Esophagus muscularis mucosa (tissue), 4 donors: ENCODE results near the gene CLN5. TPM values are rescaled to one million over a fixed set of nuclear protein-coding genes. Genes with fewer than 3 reads are reported as not detected.

Experiments
- DNase-seq: peaks from one replicate; pipeline ENCODE4 v3.0.0-alpha.2; 2017; ENCODE audit errors: extremely low spot score
- H3K27ac ChIP-seq, 4 donors: fragments of 200-600 bp; sonication (generic); replicated peaks in 1 of 4; 1 replicate in 3 of 4; 2 replicates in 1 of 4; pipeline ENCODE4 v1.5.1; 2016 to 2019; ENCODE audit warnings: mild to moderate bottlenecking in 1 of 4
- H3K27me3 ChIP-seq, 4 donors: fragments of 200-600 bp; sonication (generic); one replicate each; pipeline versions ENCODE4 v1.5.1 to v1.6.0; 2016 to 2019
- H3K36me3 ChIP-seq, 4 donors: fragments of 200-600 bp; sonication (generic); one replicate each; pipeline ENCODE4 v1.5.1; 2016 to 2019
- H3K4me1 ChIP-seq, 4 donors: fragments of 200-600 bp; sonication (generic); one replicate each; pipeline ENCODE4 v1.5.1; 2016 to 2019
- H3K4me3 ChIP-seq, 4 donors: fragments of 200-600 bp; sonication (generic); 1 replicate in 2 of 4; 2 replicates in 2 of 4; pipeline ENCODE4 v1.5.1; 2016 to 2019; ENCODE audit warnings: mild to moderate bottlenecking in 4 of 4, moderate library complexity in 1 of 4
- H3K9me3 ChIP-seq, 4 donors: fragments of 200-600 bp; sonication (generic); 1 replicate in 3 of 4; 2 replicates in 1 of 4; pipeline ENCODE4 v1.5.1; 2016 to 2019
- EP300 ChIP-seq: sonication (generic); formaldehyde crosslinking; IDR thresholded peaks from one replicate; pipeline ENCODE4 v1.6.1; 2017; ENCODE audit warnings: antibody characterized with exemption
- POLR2A ChIP-seq: fragments of 450-650 bp; IDR thresholded peaks from one replicate; pipeline ENCODE4 v1.6.1; 2017; ENCODE audit warnings: antibody characterized with exemption, moderate library complexity, mild to moderate bottlenecking, low read depth
- POLR2AphosphoS5 ChIP-seq, 2 donors: sonication (generic); formaldehyde crosslinking; IDR thresholded peaks; one replicate each; pipeline ENCODE4 v1.6.1; 2017; ENCODE audit warnings: antibody characterized with exemption in 2 of 2
- WGBS: methylation state at CpG from one replicate; pipeline ENCODE4 v1.1.5; 2018; 5-methylcytosine and 5-hydroxymethylcytosine counted together
- intact Hi-C: fragments of 100-400 bp; cut with DNase I; formaldehyde crosslinking; loops from one replicate; pipeline ENCODE4 v1.15.1; 2023
- total RNA-seq, 4 donors: library from RNA; depleted of rRNA; stranded (reverse); fragments of >200 nt; gene quantifications; one replicate each; pipeline versions ENCODE4 v1.1.0 to v1.2.1, GENCODE V29; 2016
- TF ChIP-seq, protein P1 (sequence below), 3 experiments: fragments of 200-600 bp in 2 of 3; fragments of 450-650 bp in 1 of 3; sonication (generic) in 2 of 3; IDR thresholded peaks; one replicate each; pipeline ENCODE4 v1.5.1; 2017 to 2019; ENCODE audit warnings: antibody characterized with exemption in 3 of 3, mild to moderate bottlenecking in 2 of 3, moderate library complexity in 1 of 3

CLN5 gene
- total RNA-seq, 4 donors from 2014 or later, result 17.6 to 26.2 (median 19.8) TPM

DNA sequence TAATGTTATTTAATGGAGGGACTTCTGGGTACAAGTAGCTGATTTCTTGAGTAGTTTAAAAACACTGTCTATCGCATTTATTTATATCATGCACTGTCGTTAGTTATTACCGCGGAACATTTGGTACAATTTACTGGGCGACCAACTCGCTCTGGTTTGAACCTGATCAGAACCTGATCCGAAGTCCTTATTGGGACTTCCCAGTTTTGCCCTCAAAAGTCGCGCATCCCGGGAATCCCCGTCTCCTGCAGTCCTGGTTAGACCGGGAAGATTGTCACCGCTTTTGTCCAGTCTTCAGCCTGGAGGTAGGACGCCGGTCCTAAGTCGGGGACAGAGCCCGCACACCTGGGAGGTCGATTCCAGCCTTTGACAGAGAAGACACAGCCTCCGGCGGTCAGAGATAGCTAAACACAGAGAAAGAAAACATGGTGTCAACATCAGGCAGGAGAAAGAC, 694 bp downstream of the CLN5 start:
- Histone ChIP-seq H3K27ac (peak overlapping the region; percentile 88 to 98 (median 94)), H3K4me3 (peak overlapping the region; percentile 62 to 96 (median 94)), H3K27me3 (no peaks in the 10 kb centered on the region), H3K4me1 (peaks cover 14 to 29% (median 27%) of the 10 kb centered on the region in 4 donors), H3K9me3 (no peaks in the 10 kb centered on the region), H3K36me3 (peaks cover 0 to 25% (median 13%) of the 10 kb centered on the region in 4 donors)
- no peak for TF ChIP-seq EP300
- TF ChIP-seq POLR2AphosphoS5 (IDR thresholded peaks at IDR 0.05), result no peak
- no peak for DNase-seq
- WGBS, result 0% methylated on average over 20 of the region's 20 CpGs
- intact Hi-C loops, result loop anchor here (5.0 kb wide), 1 partner anchor 35 kb away; the partner anchor contains the start of gene FBXL3

DNA sequence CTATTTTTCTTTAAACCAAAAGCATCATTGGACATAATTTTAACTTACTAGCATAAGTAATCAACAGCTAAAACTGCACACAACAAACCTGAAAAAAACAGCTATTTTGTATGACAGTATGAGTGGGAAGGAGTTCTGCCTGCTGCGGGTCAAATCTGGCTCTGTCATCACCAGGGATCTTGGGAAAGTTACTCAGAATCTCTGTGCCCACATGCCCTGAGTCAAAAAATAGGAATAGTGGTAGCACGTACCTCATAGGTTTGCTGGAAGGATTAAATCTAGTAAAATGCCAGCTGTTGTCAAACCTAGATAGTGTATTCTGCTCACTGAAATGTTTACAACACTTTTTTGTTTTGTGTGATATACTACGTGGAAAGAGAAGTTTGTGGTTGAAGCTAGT, 1.1 kb downstream of the CLN5 start:
- intact Hi-C loops, result loop anchor here (5.0 kb wide), 1 partner anchor 34 kb away; the partner anchor contains the start of gene FBXL3
- 20% methylated on average over 3 of the region's 3 CpGs for WGBS
- Histone ChIP-seq H3K4me3 (peak overlapping the region; percentile 62 to 96 (median 94)), H3K9me3 (no peaks in the 10 kb centered on the region), H3K27me3 (no peaks in the 10 kb centered on the region), H3K4me1 (peaks cover 14 to 29% (median 27%) of the 10 kb centered on the region in 4 donors), H3K36me3 (peaks cover 0 to 28% (median 14%) of the 10 kb centered on the region in 4 donors), H3K27ac (peak overlapping the region; percentile 88 to 98 (median 94))
- no peak for DNase-seq
- TF ChIP-seq POLR2AphosphoS5 (IDR thresholded peaks at IDR 0.05) (no peak), POLR2A (no peak), EP300 (no peak)
- TF ChIP-seq, protein P1, sequence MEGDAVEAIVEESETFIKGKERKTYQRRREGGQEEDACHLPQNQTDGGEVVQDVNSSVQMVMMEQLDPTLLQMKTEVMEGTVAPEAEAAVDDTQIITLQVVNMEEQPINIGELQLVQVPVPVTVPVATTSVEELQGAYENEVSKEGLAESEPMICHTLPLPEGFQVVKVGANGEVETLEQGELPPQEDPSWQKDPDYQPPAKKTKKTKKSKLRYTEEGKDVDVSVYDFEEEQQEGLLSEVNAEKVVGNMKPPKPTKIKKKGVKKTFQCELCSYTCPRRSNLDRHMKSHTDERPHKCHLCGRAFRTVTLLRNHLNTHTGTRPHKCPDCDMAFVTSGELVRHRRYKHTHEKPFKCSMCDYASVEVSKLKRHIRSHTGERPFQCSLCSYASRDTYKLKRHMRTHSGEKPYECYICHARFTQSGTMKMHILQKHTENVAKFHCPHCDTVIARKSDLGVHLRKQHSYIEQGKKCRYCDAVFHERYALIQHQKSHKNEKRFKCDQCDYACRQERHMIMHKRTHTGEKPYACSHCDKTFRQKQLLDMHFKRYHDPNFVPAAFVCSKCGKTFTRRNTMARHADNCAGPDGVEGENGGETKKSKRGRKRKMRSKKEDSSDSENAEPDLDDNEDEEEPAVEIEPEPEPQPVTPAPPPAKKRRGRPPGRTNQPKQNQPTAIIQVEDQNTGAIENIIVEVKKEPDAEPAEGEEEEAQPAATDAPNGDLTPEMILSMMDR (IDR thresholded peaks at IDR 0.05), result no peak

DNA sequence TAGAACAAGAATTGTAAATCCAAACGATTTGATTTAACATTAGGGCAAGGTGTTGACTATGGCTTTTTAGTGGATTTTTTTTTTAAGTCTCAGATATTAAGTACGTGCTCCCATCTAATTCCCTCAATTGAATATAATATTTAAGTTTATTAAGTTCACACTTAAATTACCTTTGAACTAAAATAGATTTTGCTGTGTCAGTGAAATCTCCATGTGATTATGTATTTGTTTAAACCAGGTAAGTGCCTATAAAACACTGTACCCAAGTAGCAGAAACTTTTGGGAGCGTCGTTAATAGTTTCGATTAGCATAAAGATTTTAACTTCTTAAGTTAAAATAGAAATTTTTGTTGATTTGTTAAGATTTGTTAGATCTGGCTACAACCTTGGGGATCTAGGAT, 1.6 kb downstream of the CLN5 start:
- DNase-seq, result no peak
- H3K27me3 ChIP-seq, result no peaks in the 10 kb centered on the region
- TF ChIP-seq POLR2A (no peak), EP300 (no peak)
- TF ChIP-seq, protein P1 (IDR thresholded peaks at IDR 0.05), result no peak
- peaks cover 14 to 29% (median 27%) of the 10 kb centered on the region in 4 donors for H3K4me1 ChIP-seq
- peak overlapping the region in 1 of 4 donors; percentile 95 for H3K4me3 ChIP-seq
- 81% methylated on average over 5 of the region's 5 CpGs for WGBS
- intact Hi-C loops, result loop anchor here (5.0 kb wide), 1 partner anchor 34 kb away; the partner anchor contains the start of gene FBXL3
- H3K27ac ChIP-seq, result peak overlapping the region; percentile 88 to 98 (median 94)
- peaks cover 0 to 32% (median 16%) of the 10 kb centered on the region in 4 donors for H3K36me3 ChIP-seq
- no peaks in the 10 kb centered on the region for H3K9me3 ChIP-seq

DNA sequence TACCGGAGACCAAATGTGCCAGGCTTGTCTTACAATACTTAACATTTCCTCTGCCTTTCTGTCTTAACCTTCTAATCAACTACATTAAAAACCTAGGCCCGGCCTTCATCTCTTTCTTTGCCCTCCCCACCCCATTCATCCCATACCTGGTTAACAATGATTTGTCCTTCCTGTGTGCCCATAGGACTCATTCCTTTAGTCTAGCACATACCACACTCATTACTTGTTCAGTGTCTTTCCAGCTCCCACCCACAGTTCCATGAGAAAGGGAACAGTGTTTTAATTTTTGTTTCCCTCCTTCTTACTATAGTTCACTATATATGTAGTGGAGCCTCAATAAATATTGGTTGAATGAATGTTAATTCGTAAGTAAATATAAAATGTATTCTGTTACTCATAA, 2.4 kb downstream of the CLN5 start:
- Histone ChIP-seq H3K27me3 (no peaks in the 10 kb centered on the region), H3K4me1 (peaks cover 14 to 33% (median 27%) of the 10 kb centered on the region in 4 donors), H3K4me3 (no peak overlapping the region), H3K36me3 (peaks cover 5 to 40% (median 19%) of the 10 kb centered on the region in 4 donors), H3K27ac (peak overlapping the region; percentile 18 to 98 (median 94)), H3K9me3 (no peaks in the 10 kb centered on the region)
- TF ChIP-seq, protein P1 (IDR thresholded peaks at IDR 0.05), result no peak
- TF ChIP-seq EP300 (no peak), POLR2AphosphoS5 (IDR thresholded peaks at IDR 0.05) (no peak), POLR2A (no peak)
- DNase-seq, result no peak
- intact Hi-C loops, result loop anchor here (5.0 kb wide), 1 partner anchor 33 kb away; the partner anchor contains the start of gene FBXL3
- 86% methylated on average over 3 of the region's 3 CpGs for WGBS

DNA sequence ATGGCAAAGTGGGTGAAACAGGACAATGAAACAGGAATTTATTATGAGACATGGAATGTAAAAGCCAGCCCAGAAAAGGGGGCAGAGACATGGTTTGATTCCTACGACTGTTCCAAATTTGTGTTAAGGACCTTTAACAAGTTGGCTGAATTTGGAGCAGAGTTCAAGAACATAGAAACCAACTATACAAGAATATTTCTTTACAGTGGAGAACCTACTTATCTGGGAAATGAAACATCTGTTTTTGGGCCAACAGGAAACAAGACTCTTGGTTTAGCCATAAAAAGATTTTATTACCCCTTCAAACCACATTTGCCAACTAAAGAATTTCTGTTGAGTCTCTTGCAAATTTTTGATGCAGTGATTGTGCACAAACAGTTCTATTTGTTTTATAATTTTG, 8.6 kb downstream of the CLN5 start:
- WGBS, result 38% methylated on average over 1 of the region's 1 CpG
- Histone ChIP-seq H3K36me3 (peaks cover 5 to 64% (median 36%) of the 10 kb centered on the region in 4 donors), H3K4me3 (no peak overlapping the region), H3K4me1 (peaks cover 8 to 63% (median 47%) of the 10 kb centered on the region in 4 donors), H3K27me3 (no peaks in the 10 kb centered on the region), H3K27ac (no peak overlapping the region), H3K9me3 (no peaks in the 10 kb centered on the region)
- no peak for DNase-seq
- no peak for TF ChIP-seq POLR2AphosphoS5 (IDR thresholded peaks at IDR 0.05)
- TF ChIP-seq, protein P1 (IDR thresholded peaks at IDR 0.05), result no peak
- no peak for TF ChIP-seq EP300
- no peak for TF ChIP-seq POLR2A
- intact Hi-C loops, result no loop called here
